Activated T-cell treated with anti-CD3 and anti-CD28 coated beads for 4 hours (primary cell): ENCODE measurements around the gene FHOD1.

ENCODE experiments used
- DNase-seq: peaks from one replicate; pipeline ENCODE4 v3.0.0-alpha.2; 2020

The FHOD1 gene

DNA sequence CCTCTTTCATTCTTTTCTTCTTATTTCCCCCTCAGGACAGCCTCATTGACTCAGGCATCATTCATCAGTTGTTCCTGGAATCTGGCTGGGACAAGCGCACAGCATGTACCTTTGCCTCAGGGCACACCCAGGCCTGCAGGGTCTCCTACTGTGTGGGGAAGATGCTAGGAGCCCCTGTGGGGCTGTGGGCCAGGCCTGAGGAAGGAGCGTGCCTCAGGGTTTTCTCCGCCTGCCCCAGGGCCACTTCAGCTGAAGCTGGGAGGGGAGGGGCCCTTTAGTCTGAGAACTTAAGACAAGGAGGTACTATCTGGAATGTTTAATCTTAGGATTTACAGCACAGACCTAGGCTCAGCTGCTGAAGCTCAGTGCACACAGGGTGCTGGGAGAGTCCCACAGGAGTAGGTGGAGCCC is 40.4 kb downstream of the FHOD1 start:
- DNase-seq: no peak

DNA sequence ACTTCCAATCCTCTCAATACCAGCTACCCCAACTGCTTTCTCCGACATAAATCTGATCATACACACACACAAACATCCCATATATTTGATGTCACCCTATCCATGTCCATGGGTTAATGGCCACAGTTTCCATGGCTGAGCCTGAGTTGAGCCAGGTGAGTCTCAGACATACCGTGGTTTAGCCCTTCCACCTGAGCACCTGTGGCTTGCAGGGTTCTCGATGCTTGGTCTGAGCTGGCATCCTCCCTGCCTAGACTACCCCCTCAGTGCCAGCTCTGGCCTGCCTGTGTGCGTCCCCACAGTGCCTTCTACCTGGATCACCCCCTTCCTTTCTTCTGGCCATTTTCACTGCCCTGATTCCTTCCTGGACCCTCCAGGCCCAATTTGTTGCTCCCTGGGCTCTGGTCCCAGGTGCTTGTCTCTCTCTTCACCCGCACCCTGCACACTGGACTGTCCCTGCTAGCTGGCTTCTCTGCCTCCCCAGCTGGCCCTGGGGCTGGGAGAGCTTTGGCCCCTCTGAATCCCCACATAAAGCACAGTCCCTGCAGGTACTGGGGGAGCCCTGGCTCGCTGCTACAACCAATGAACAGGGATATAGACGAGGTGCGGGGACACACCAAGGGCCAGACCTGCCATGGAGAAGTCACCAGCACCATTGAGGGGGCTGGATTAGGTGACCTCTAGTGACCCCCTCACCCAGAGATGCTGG is 41.0 kb downstream of the FHOD1 start:
- no peak for DNase-seq

DNA sequence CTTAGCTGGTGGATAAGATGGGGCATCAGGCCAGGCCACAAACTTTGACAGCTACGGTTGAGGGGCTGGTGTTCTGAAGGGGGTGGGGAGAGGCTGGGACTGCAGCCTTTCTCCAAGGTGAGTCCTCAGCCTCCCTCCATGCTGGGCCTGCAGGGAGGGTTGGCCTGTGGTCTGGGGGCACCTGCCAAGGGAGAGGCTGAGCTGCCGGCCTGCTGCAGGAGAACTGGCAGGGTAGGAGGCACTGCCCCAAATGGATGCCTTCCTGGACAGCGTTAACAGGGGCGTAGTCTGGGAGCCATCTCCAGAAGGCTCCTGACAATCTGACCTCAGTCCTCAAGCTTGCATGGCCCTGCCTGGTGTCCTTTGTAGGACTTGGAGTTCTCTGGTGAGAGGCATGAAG is 43.2 kb downstream of the FHOD1 start:
- no peak for DNase-seq

DNA sequence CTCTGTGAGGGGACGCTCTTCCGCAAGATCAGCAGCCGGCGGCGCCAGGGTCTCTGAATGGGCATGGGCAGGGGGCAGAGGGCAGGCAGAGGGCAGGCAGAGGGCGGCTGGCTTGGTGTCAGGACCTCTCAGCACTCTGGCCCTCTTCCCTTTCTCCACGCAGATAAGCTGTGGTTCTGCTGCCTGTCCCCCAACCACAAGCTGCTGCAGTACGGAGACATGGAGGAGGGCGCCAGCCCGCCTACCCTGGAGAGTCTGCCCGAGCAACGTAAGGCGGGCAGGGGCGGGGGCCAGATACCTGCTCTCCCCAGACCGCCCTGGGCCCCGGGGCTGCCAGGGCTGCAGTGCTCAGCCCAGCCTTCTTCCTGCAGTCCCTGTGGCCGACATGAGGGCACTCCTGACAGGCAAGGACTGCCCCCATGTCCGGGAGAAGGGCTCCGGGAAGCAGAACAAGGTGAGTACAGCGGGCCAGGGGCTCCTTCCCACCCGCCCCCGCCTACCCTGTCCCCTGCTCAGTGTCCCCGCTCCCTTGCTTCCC is 44.3 kb downstream of the FHOD1 start:
- no peak for DNase-seq

DNA sequence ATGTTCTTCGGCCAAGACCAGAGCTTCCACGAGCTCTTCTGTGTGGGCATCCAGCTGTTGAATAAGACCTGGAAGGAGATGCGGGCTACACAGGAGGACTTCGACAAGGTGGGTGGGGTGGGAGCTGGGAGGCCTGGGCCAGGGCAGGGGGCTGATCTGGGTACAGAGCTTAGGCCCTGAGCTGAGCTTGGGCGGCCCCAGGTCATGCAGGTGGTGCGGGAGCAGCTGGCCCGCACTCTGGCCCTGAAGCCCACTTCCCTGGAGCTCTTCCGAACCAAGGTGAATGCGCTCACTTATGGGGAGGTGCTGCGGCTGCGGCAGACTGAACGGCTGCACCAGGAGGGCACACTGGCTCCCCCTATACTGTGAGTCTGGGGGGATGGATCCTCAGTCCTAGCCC is 44.9 kb downstream of the FHOD1 start:
- no peak for DNase-seq

DNA sequence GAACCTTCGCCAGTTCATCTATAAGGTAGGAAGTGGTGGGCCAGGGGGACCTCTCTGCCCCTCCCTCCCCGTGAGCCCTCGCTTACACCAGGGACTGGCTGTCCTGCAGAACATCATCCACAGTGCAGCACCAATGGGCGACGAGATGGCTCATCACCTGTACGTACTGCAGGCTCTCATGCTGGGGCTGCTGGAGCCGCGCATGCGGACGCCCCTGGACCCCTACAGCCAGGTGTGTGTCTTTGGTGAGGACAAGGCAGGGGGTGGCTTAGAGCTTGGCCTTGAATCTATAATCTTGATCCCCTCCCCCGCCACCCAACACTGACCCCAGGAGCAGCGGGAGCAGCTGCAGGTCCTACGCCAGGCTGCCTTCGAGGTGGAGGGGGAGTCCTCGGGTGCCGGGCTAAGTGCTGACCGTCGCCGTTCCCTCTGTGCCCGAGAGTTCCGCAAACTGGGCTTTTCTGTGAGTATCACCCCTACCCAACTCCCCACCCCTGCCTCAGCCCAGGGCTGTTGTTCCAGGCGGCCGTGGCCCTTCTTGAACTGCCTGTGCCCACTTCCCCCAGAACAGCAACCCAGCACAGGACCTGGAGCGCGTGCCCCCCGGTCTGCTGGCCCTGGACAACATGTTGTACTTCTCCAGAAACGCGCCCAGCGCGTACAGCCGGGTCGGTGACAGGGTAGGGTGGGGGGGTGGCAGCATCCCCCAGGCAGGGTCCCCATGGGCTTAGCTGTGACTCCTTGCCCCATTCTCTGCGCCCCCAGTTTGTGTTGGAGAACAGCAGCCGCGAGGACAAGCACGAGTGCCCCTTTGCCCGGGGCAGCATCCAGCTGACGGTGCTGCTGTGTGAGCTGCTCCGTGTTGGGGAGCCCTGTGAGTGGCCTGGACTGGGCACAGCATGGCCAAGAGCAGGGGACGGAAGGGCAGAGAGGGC is 45.6 kb downstream of the FHOD1 start:
- no peak for DNase-seq

DNA sequence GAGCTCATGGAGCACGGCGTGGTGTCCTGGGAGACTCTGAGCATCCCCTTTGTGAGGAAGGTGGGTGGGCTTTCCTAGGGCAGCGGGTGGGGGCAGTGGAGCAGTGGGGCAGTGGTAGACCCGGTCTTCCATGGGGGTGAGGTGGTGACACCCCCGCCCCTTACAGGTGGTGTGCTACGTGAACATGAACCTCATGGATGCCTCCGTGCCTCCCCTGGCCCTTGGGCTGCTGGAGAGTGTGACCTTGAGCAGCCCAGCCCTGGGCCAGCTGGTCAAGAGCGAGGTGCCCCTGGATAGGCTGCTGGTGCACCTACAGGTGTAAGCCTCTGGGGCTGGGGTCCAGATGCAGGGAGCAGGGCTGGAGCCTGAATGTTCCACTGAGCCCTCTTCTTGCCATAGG is 46.8 kb downstream of the FHOD1 start:
- DNase-seq: no peak

DNA sequence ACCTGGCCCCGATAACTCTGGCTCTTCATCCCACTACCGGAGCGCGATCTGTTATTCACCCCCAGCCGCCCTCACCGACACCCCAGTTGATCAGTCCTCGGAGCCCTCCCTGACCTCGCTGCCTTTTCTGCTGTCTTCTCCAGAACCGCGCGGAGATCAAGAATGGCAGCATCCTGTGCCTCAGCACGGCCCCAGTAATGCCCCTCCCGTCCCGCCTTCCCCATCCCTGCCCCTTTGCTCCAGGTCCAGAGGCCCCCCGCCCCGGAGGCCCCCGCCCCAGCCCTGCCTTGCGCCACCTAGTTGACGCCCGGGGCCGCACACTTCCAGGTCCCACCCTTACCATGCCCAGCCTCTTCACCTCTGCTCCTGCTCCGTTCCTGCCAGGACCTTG is 47.5 kb downstream of the FHOD1 start:
- no peak for DNase-seq

DNA sequence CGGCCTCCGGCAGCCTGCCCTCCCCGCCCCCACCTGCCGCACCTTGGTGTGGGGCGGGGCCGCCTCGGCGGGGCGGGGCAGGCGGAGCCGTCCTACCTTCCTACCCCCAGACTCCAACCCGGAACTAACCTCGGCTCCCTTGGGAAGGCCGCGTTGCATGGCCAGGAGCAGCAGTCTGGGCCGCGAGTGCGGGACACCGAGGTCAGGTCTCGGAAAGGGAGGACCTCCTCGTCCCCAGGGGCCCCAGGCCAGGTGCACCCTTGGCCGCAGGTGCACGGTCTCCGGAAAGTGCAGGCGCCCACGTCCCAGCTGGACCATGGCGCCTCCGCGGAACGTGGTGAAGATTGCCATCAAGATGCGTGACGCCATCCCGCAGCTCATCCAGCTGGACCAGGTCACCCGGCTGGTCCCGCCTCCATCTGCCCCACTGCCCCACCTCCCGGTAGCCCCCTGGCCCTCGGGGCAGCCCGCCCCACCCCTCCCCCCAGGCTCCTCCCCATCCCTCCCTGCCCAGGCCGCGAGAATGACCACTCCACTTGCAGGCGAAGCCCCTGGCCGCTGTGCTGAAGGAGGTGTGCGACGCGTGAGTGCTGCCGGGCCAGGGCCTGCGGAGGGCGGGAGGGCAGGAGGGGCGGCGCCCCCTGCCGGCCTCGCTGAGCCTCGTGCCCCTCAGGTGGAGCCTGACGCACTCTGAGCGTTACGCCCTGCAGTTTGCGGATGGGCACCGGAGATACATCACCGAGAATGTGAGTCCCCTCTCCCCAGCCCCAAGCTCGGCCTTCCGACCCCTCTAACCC is 48.1 kb downstream of the FHOD1 start, which contains the start of gene ELMO3:
Gene ELMO3 (plus strand): TSS at position 121 of the 797 bp plus-strand sequence. CDS start 196 bp downstream, at position 317.
- no peak for DNase-seq

DNA sequence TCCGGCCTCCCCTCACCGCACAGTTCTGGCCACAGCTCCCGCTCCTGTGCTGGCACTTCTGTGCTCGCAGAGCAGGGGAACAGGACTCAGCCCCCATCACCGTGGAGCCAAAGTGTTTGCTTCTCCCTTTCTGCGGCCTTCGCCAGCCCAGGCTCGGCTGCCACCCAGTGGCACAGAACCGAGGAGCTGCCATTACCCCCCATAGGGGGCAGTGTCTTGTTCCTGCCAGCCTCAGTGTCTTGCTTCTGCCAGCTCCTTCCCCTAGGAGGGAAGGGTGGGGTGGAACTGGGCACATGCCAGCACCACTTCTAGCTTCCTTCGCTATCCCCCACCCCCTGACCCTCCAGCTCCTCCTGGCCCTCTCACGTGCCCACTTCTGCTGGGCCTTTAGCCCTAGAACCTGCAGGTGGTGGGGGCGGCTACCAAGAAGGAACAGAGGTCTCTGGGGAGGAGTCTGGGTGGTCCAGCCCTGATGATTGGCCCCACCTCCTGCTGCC is 49.0 kb downstream of the FHOD1 start:
- DNase-seq: no peak

DNA sequence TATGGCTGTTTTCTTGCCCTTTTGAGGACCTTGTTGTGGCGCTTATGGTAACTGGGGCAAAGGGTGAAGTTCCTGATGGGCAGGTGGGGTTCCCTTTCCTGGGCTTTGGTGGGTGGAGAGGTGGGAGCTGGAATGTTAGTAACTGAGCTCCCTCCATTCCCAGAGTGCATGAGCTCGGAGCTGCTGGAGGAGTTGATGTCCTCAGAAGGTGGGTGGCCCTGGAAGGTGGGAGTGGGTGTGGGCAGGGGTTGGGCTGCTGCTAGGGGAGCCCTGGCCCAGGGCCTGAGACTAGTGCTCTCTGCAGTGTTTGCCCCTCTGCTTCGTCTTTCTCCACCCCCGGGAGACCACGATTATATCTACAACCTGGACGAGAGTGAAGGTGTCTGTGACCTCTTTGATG is 49.6 kb downstream of the FHOD1 start:
- DNase-seq: no peak

DNA sequence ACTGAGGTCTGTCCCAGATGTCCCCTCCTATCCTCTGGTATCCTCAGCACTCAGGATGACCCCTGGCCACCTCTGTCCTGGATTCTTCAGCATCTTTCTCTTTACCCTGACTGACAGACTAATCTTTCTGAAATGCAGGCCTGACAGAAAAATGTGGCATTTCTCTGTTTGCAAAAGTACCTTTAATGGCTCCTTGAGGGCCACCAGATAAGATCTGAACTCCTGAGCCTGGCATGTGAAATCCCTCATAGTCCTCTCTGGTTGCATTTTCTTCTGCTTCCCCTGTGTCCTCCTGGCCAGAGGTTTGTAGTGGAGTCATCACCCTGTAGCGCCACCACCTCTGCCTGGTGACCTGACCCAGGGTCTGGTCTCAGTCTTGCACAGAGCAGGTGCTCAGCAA is 50.4 kb downstream of the FHOD1 start:
- no peak for DNase-seq

DNA sequence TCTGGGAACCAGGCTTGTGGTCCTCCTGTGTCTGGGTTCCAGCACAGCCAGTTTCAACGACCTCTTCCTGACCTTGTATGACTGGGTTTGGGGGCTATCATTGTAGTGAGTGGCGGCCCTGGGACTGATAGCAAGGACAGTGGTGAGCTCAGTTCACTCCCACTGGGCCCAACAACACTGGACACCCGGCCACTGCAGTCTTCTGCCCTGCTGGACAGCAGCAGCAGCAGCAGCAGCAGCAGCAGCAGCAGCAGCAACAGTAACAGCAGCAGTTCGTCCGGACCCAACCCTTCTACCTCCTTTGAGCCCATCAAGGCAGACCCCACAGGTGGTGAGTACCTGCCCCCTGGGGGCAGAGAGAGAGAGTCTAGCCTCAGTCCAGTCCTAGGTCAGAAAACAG is 51.6 kb downstream of the FHOD1 start:
- DNase-seq: no peak

DNA sequence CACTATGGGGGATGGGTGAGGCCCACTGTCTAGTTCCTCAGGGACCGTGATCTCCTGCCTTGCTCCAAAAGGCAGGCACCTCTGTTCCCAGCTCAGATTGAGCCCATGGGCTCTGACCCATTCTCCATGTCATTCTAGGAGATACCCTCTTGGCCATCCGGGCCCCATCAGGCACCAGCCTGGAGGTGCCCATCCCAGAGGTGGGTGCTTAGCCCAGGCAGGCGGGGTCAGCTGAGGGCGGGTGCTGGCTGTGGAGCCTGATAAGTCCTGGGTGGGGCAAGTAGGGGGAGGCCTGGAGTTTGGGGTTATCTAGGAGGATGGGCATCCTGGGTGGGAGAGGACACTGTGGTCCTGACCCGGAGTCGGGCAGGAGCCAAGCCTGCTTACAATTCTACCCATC is 53.0 kb downstream of the FHOD1 start:
- no peak for DNase-seq

DNA sequence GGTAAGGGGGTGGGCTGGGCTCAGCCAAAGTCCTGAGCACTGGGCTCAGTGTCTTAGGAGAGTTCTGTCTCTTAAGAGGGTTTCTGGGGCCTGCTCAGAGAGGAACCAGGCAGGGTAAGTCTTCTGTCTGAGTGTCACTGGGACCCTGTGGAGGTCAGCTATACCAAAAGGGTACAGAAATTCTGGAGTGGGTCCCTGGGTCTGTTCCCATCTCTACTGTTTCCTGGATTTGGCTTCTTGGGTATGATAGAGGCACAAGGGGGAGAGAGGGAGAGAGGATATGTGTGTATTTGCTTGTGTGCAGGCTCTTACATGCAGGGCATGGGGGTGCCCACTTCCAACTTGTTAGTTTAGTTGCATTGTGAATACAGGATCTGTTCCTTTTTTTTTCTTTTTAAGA is 53.7 kb downstream of the FHOD1 start:
- no peak for DNase-seq

DNA sequence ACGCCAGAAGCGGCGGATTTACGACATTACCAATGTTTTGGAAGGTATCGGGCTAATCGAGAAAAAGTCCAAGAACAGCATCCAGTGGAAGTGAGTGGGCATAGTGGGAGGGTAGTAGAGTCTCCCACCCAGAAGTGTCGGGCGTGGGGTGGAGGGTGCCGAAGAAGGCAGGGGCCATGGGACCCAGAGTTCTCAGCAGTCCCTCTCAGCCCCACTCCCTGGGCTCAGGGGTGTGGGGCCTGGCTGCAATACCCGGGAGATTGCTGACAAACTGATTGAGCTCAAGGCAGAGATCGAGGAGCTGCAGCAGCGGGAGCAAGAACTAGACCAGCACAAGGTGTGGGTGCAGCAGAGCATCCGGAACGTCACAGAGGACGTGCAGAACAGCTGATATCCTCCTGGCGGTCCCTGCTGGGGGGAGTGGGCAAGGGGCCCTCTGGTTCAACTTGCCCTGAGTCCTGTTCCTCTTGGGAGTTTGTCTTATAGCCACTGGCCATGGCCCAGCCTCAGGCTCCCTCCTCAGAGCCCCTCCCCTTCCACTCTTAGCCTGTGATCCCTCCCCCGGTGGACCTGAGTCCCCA is 54.4 kb downstream of the FHOD1 start:
- no peak for DNase-seq

DNA sequence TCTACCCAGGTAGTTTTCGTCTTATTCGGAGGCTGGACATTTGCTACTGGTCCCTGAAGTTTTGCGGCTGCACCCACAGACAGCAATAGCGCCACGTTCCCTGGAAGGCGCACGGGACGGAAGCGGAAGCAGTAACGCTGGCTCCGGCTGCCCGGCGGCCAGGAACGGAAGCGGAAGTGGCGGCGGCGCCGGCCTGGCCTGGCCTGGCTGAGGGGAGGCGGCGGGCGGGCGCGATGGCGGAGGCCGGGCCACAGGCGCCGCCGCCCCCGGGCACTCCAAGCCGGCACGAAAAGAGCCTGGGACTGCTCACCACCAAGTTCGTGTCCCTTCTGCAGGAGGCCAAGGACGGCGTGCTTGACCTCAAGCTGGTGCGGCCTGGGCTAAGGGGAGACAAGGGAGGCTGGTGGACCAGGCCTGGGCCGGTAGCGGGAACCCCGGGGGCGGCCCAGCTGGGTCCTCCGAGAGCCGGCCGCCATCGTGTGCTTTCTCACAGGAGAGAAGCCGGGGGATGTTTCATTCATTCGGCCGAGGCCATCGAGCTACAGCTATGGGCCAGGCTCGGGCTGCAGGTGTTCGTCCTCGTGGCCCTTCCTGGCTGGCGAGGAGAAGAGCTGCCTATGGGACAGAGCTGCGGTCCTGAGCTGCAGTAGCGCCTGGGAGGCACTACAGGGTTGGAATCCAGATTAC is 55.1 kb downstream of the FHOD1 start, which contains the start of gene E2F4:
Gene E2F4 (plus strand): TSS at position 161 of the 687 bp plus-strand sequence. CDS start 73 bp downstream, at position 234.
- peak; percentile 74 for DNase-seq

DNA sequence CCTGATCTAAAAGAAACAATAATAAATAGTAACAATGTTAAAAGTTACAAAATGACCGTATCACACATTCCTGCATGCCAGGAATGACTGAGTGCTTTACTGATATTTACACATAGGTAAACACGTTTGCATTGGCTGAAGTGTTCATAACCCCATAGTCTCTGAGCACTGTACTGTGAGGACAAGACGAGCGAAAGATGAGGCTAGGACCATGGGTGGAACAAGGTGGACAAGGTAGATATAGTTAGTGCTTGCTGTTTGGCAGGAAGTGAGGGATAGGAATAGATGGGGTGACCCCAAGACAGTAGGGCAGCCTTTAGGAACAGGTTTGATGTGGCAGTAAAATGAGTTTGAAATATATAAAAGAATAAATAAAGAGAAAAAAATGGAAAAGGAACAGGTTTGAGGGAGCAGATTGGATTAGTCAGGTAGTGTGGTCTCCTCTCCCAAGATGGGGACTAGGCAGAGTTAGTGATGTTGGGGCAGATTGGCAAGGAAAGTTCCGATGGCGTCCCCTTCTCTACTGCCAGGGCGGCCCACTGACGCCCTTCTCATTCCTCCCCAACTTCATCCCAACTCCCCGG is 55.8 kb downstream of the FHOD1 start:
- no peak for DNase-seq

DNA sequence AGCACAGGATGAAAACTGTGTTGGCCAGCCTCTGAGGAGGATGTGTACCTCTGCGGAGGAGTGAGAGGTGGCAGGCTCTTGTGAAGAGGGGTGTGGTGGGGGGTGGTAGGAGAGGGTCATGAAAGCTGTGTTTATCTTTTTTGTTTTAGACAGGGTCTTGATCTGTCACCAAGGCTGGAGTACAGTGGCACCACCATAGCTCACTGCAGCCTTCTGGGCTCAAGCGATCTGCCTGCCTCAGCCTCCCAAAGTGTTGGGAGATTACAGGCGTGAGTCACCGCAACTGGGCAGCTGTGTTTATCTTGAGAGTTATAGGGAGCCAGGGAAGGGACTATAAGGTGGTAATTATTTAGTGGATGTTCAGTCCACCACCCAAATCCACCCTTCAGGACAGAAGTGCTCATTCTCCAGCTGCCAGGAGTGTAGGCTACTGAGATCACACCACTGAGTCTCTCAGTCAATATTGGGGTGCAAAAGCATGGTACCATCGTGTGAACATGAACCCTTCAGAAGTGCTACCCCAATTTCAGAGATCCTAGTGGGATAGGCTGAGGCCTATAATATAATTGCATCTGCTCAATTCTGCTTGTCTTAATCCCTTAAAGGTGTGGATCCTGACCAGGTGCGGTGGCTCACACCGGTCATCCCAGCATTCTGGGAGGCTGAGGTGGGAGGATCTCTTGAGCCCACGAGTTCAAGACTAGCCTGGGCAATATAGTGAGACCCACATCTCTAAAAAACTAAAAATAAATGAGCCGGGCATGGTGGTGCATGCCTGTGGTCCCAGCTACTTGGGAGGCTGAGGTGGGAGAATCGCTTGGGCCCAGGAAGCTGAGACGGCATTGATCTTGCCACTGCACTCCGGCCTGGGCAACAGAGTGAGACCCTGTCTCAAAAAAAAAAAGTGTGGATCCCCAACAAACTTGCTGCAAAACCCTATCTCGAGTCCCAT is 56.6 kb downstream of the FHOD1 start:
- no peak for DNase-seq

DNA sequence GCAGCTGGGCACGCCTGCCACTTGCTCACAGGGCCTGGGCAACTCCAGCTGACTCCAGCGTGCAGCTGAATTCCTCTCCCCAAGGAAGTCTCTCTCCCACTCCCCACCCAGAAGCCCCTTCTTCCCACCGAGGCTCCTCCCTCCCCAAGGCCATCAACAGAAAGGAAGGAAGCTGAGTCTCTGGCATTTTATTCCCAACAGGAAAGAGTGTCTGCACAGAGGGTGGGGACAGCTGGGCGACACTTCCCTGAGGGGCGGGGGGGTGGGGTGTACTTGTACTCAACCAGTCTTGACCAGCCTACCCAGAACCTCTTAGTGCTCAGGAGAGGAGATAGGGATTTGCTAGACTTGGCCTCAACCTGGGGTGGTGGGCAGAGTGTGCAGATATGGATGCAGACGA is 57.2 kb downstream of the FHOD1 start, which contains the start of gene EXOC3L1:
Gene EXOC3L1 (minus strand): TSS at position 96 of the 400 bp plus-strand sequence. CDS start 460 bp downstream, outside the sequence.
- no peak for DNase-seq
